ENCODE data around the gene UROD.

GRCh38 chr1:45032837-45033236, 20.8 kb downstream of the UROD start:
- TF ChIP-seq CTCF (IDR thresholded peaks at IDR 0.05) (no peak), POLR2A (IDR thresholded peaks at IDR 0.05) (no peak)
